K562 (cell line): ENCODE measurements around the gene PDLIM7. TPM values are rescaled to one million over a fixed set of nuclear protein-coding genes. Genes with fewer than 3 reads are reported as not detected.

Source experiments
- ATAC-seq: fragments of 200-7000 bp; cut with Tn5 transposase; 3 replicates; pipeline ENCODE4 v1.9.1; 2020; ENCODE audit warnings: moderate library complexity
- BruUV-seq: library from RNA; stranded (reverse); fragments of 400-500 nt; replicated peaks from 2 replicates; lab custom pipeline; 2021; lab: Mats Ljungman, UMichigan
- CTCF ChIA-PET: fragments of 300-600 bp; formaldehyde crosslinking; extraction: SDS; loops from one replicate; lab custom pipeline; 2021; ENCODE audit warnings: low intra/inter-chr PET ratio; lab: Yijun Ruan, JAX
- POLR2A ChIA-PET: fragments of 300-600, 350-650 bp; sonication (Branson Sonifier 250); formaldehyde crosslinking; extraction: SDS; loops from one replicate; lab custom pipeline; 2021; ENCODE audit warnings: antibody characterized with exemption, inconsistent platforms; lab: Yijun Ruan, JAX
- DNase-seq, 4 experiments: peaks; one replicate each; pipeline versions ENCODE4 v3.0.0 to v3.0.0-alpha.2; 2011 to 2018; ENCODE audit warnings: low spot score in 3 of 4, mixed read lengths in 3 of 4; ENCODE audit errors: extremely low read depth in 1 of 4
- FAIRE-seq: peaks from 2 replicates; lab custom pipeline; 2011; peaks lifted over from hg19 to GRCh38; lab: Jason Lieb, UNC
- H2AFZ ChIP-seq: 2 replicates; pipeline ENCODE4 v1.6.0; 2011; ENCODE audit warnings: low read depth, low read length, control low read depth, inconsistent platforms
- H3K27ac ChIP-seq: fragments of 200-600 bp; 3 replicates; pipeline ENCODE4 v1.8.0; 2011; ENCODE audit warnings: low read depth, mild to moderate bottlenecking, control low read depth, inconsistent platforms, low read length, moderate library complexity, mixed read lengths; ENCODE audit errors: extremely low read depth
- H3K27me3 ChIP-seq, 2 experiments: fragments of 300-600 bp in 1 of 2; 2 replicates in 1 of 2; 3 replicates in 1 of 2; pipeline versions ENCODE4 v1.6.0 to v1.8.0; 2011; ENCODE audit warnings: inconsistent platforms in 2 of 2, low read length in 2 of 2, mild to moderate bottlenecking in 1 of 2, mixed read lengths in 1 of 2, moderate library complexity in 1 of 2; ENCODE audit not compliant: control insufficient read depth in 2 of 2, insufficient read depth in 2 of 2
- H3K36me3 ChIP-seq: fragments of 300-600 bp; 3 replicates; pipeline ENCODE4 v1.8.0; 2011; ENCODE audit warnings: mild to moderate bottlenecking, low read length, inconsistent platforms; ENCODE audit not compliant: control insufficient read depth, insufficient read depth
- H3K4me1 ChIP-seq, 2 experiments: fragments of 200-600 bp in 1 of 2; replicated peaks in 1 of 2; 2 replicates in 1 of 2; 3 replicates in 1 of 2; pipeline versions ENCODE4 v1.5.1 to v1.8.0; 2011; ENCODE audit warnings: inconsistent platforms in 2 of 2, low read length in 2 of 2, mild to moderate bottlenecking in 1 of 2, mixed read lengths in 1 of 2, moderate library complexity in 1 of 2; ENCODE audit not compliant: control insufficient read depth in 2 of 2, insufficient read depth in 2 of 2
- H3K4me2 ChIP-seq: 2 replicates; pipeline ENCODE4 v1.6.1; 2011; ENCODE audit warnings: low read length, control low read depth, inconsistent platforms, mixed read lengths; ENCODE audit not compliant: insufficient read depth
- H3K4me3 ChIP-seq: fragments of 200-600 bp; sonication (generic), shearing (Covaris generic); 2 replicates; pipeline ENCODE4 v1.5.1; 2016; ENCODE audit warnings: control low read depth, inconsistent platforms
- H3K79me2 ChIP-seq: fragments of 200-600 bp; 3 replicates; pipeline ENCODE4 v1.8.0; 2011; ENCODE audit warnings: low read length, inconsistent platforms; ENCODE audit not compliant: control insufficient read depth, insufficient read depth
- H3K9ac ChIP-seq, 2 experiments: 2 replicates each; pipeline versions ENCODE4 v1.6.0 to v1.6.1; 2011; ENCODE audit warnings: low read depth in 2 of 2, low read length in 2 of 2, control low read depth in 1 of 2, inconsistent platforms in 1 of 2, mild to moderate bottlenecking in 1 of 2, mixed read lengths in 1 of 2; ENCODE audit not compliant: insufficient read depth in 1 of 2
- H3K9me1 ChIP-seq: one replicate; pipeline ENCODE4 v1.6.0; 2011; ENCODE audit warnings: inconsistent platforms, mild to moderate bottlenecking, low read length, moderate library complexity; ENCODE audit not compliant: control insufficient read depth, insufficient read depth
- H3K9me3 ChIP-seq: replicated peaks from 2 replicates; pipeline ENCODE4 v1.5.1; 2011; ENCODE audit warnings: low read depth, low read length, inconsistent platforms; ENCODE audit not compliant: control insufficient read depth, insufficient read depth
- H4K20me1 ChIP-seq: replicated peaks from 2 replicates; pipeline ENCODE4 v1.6.1; 2011; ENCODE audit warnings: low read length, inconsistent platforms, mixed read lengths; ENCODE audit not compliant: control insufficient read depth, insufficient read depth
- FOXA3 ChIP-seq, 2 experiments: fragments of 450-650 bp in 1 of 2; sonication (generic) in 1 of 2; formaldehyde crosslinking; IDR thresholded peaks in 1 of 2; conservative IDR thresholded peaks in 1 of 2; 2 replicates each; pipeline versions ENCODE4 v1.4.0 to v1.8.0; 2020 to 2022; ENCODE audit warnings: mild to moderate bottlenecking in 2 of 2, missing genetic modification reagents in 1 of 2
- ZBTB33 ChIP-seq: sonication (generic); formaldehyde crosslinking; IDR thresholded peaks from 2 replicates; pipeline ENCODE4 v1.8.1; 2023; ENCODE audit warnings: mild to moderate bottlenecking, missing genetic modification reagents
- WGBS: fragments of 100-300 bp; shearing (Covaris generic); methylation state at CpG from one replicate; pipeline ENCODE4 v1.1.6; 2016; ENCODE audit warnings: low coverage, mixed read lengths; ENCODE audit not compliant: insufficient coverage; ENCODE audit errors: missing lambda C conversion rate; 5-methylcytosine and 5-hydroxymethylcytosine counted together
- in situ Hi-C: fragments of 300-500 bp; cut with MboI; formaldehyde crosslinking; loops from 4 replicates; pipeline ENCODE4 v1.15.0; 2018; ENCODE audit warnings: inconsistent platforms, mixed read lengths
- intact Hi-C: fragments of 100-400 bp; cut with micrococcal nuclease; formaldehyde crosslinking; loops from 2 replicates; pipeline ENCODE4 v1.14.2; 2022
- polyA plus RNA-seq, 8 experiments: library from polyadenylated mRNA; depleted of rRNA in 4 of 8; stranded (reverse) in 5 of 8; unstranded in 3 of 8; fragments of >200 nt; fragmentation: Nextera tagmentation in 2 of 8; fragmentation: Illumina TruSeq in 1 of 8; extraction: Ambion mirVana in 2 of 8; extraction: Trizol in 1 of 8; gene quantifications; 2 replicates each; pipeline versions ENCODE4 v1.2.1 to v1.2.3, GENCODE V29; 2011 to 2014; ENCODE audit warnings: inconsistent platforms in 1 of 8, missing spikeins in 1 of 8
- total RNA-seq, 7 experiments: library from RNA; depleted of rRNA in 6 of 7; stranded (reverse); fragments of >200 nt in 6 of 7; fragmentation: Illumina TruSeq in 2 of 7; extraction: Trizol in 2 of 7; gene quantifications; 2 replicates each; pipeline versions ENCODE4 v1.2.1 to v1.2.3, GENCODE V29; 2011 to 2021; ENCODE audit warnings: low replicate concordance in 1 of 7

PDLIM7 gene
- total and polyA plus RNA-seq, 9 of the 15 experiments (the other 6 are each of a cell fraction or from before 2014, with no cell fraction given): 2.1 to 124 (median 32.6) TPM

- FAIRE-seq: no peak
- peaks cover 9 to 44% of the 10 kb centered on the region in 2 experiments; a peak in 4 of 5 replicates for H3K4me1 ChIP-seq
- CTCF ChIA-PET: no interaction called here
- H3K9ac ChIP-seq: peak overlapping the region; percentile 82 to 99
- 78% methylated on average over 7 of the region's 7 CpGs for WGBS
- peaks cover 39% of the 10 kb centered on the region for H3K79me2 ChIP-seq
- no peak overlapping the region for H2AFZ ChIP-seq
- BruUV-seq: no TSS peak
- H3K4me3 ChIP-seq: peak overlapping the region; percentile 77
- H3K9me3 ChIP-seq: no peaks in the 10 kb centered on the region
- peak overlapping the region; percentile 96 for H3K4me2 ChIP-seq
- TF ChIP-seq ZBTB33 (CRISPR knock-in tag) (peak; percentile 94), FOXA3 (CRISPR knock-in tag; conservative IDR thresholded peaks at IDR 0.05 in 1 of 2, IDR thresholded peaks at IDR 0.05 in 1 of 2) (no peak)
- no peak for ATAC-seq
- H3K27ac ChIP-seq: no peak overlapping the region; the same call in 1 of the 3 replicates
- POLR2A ChIA-PET: interaction anchor here (0.5 to 3.1 kb wide), 4 partner anchors 12 to 442 kb away, joined by 3 to 12 read pairs (median 6); no protein-coding TSS in a partner anchor
- H3K9me1 ChIP-seq: no peaks in the 10 kb centered on the region
- in situ Hi-C loops: no loop called here
- no peak for DNase-seq
- H4K20me1 ChIP-seq: no peaks in the 10 kb centered on the region
- peaks cover 73% of the 10 kb centered on the region for H3K36me3 ChIP-seq
- intact Hi-C loops: no loop called here
- H3K27me3 ChIP-seq: no peaks in the 10 kb centered on the region
These were observed 18.2 kb upstream of the PDLIM7 start for GRCh38 chr5:177515580-177515979.
